DND-41 (cell line): Measurements from ENCODE around the gene CLTCL1.

Experiments
- ATAC-seq: fragments of 200-7000 bp; cut with Tn5 transposase; 3 replicates; pipeline ENCODE4 v1.9.1; 2021; ENCODE audit warnings: low read depth; ENCODE audit not compliant: insufficient read depth
- DNase-seq: peaks from one replicate; pipeline ENCODE4 v3.0.0-alpha.2; 2020
- H2AFZ ChIP-seq: 2 replicates; pipeline ENCODE4 v1.6.0; 2012; ENCODE audit warnings: low read depth, low read length
- H3K27ac ChIP-seq: 2 replicates; pipeline ENCODE4 v1.5.1; 2012; ENCODE audit warnings: low read length, inconsistent platforms
- H3K27me3 ChIP-seq: fragments of 200-600 bp; sonication (generic); 2 replicates; pipeline ENCODE4 v1.6.0; 2012; ENCODE audit warnings: low read length, mild to moderate bottlenecking, inconsistent platforms; ENCODE audit not compliant: insufficient read depth, poor library complexity
- H3K36me3 ChIP-seq: 2 replicates; pipeline ENCODE4 v1.5.1; 2012; ENCODE audit warnings: low read length, inconsistent platforms; ENCODE audit not compliant: insufficient read depth
- H3K4me1 ChIP-seq: 2 replicates; pipeline ENCODE4 v1.5.1; 2012; ENCODE audit warnings: mild to moderate bottlenecking, low read length; ENCODE audit not compliant: insufficient read depth
- H3K4me2 ChIP-seq: 2 replicates; pipeline ENCODE4 v1.6.0; 2012; ENCODE audit warnings: mild to moderate bottlenecking, moderate library complexity, low read length, inconsistent platforms; ENCODE audit not compliant: insufficient read depth
- H3K4me3 ChIP-seq, 2 experiments: fragments of 200-600 bp in 1 of 2; shearing (Covaris generic) in 1 of 2; 2 replicates each; pipeline ENCODE4 v1.5.1; 2012 to 2016; ENCODE audit warnings: inconsistent platforms in 2 of 2, low read length in 2 of 2, mild to moderate bottlenecking in 2 of 2, low read depth in 1 of 2, moderate library complexity in 1 of 2
- H3K79me2 ChIP-seq: 2 replicates; pipeline ENCODE4 v1.6.0; 2012; ENCODE audit warnings: low read length, inconsistent platforms; ENCODE audit not compliant: insufficient read depth
- H3K9ac ChIP-seq: 2 replicates; pipeline ENCODE4 v1.6.0; 2012; ENCODE audit warnings: low read depth, mild to moderate bottlenecking, inconsistent platforms, low read length, moderate library complexity
- H3K9me3 ChIP-seq: 2 replicates; pipeline ENCODE4 v1.5.1; 2012; ENCODE audit warnings: low read length, moderate library complexity, mild to moderate bottlenecking, inconsistent platforms; ENCODE audit not compliant: insufficient read depth, severe bottlenecking
- H4K20me1 ChIP-seq: 2 replicates; pipeline ENCODE4 v1.6.0; 2012; ENCODE audit warnings: low read length; ENCODE audit not compliant: insufficient read depth
- EZH2 ChIP-seq: IDR thresholded peaks from 3 replicates; pipeline ENCODE4 v1.6.1; 2012; ENCODE audit warnings: borderline replicate concordance, low read depth, mild to moderate bottlenecking, moderate library complexity, low read length, inconsistent platforms; ENCODE audit not compliant: severe bottlenecking
- TF ChIP-seq, protein P1 (sequence below): IDR thresholded peaks from 2 replicates; pipeline ENCODE4 v1.5.1; 2012; ENCODE audit warnings: borderline replicate concordance, low read length, moderate library complexity, mild to moderate bottlenecking; ENCODE audit not compliant: poor library complexity, severe bottlenecking; ENCODE audit errors: extremely low read depth

The CLTCL1 gene

DNA sequence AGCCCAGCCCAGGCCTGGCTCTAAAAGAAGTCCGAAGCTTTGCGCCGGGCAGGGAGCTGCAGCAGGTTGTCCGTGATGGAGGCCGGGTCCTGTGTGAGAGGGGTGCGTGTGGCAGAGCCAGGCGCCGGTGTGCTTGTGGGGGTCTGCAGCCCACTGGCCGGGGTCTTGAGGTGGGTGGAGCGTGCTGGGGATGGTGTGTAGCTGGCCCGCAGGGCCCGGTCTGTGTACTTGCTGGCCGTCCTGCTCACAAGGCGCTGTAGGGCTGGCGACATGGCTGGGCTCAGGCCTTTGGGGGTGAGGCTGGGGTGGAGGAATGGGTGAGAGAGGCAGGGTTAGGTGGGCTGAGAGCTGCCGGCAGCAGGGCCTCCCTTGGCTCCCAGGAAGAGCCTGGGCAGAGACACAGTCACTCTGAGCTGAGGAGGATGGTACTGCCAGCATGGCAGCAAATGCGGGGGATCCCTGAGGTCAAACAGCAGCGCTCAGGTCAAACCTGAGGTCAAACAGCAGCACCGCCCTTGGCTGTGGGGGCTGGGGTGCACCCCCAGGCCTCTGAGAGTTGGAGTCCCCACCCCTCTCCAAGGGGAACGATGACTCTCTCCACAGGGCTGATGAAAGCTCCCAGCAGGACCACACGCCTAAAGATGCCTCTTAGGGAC is 157.2 kb downstream of the CLTCL1 start:
- Histone ChIP-seq H2AFZ (no peak overlapping the region), H3K4me1 (no peaks in the 10 kb centered on the region), H3K79me2 (no peaks in the 10 kb centered on the region), H3K27ac (no peak overlapping the region), H3K36me3 (peaks cover 84% of the 10 kb centered on the region), H3K9me3 (no peaks in the 10 kb centered on the region), H3K27me3 (no peaks in the 10 kb centered on the region), H3K4me2 (no peak overlapping the region), H4K20me1 (peaks cover 40% of the 10 kb centered on the region), H3K9ac (no peak overlapping the region), H3K4me3 (no peak overlapping the region)
- DNase-seq (no peak), ATAC-seq (no peak)
- TF ChIP-seq, protein P1, sequence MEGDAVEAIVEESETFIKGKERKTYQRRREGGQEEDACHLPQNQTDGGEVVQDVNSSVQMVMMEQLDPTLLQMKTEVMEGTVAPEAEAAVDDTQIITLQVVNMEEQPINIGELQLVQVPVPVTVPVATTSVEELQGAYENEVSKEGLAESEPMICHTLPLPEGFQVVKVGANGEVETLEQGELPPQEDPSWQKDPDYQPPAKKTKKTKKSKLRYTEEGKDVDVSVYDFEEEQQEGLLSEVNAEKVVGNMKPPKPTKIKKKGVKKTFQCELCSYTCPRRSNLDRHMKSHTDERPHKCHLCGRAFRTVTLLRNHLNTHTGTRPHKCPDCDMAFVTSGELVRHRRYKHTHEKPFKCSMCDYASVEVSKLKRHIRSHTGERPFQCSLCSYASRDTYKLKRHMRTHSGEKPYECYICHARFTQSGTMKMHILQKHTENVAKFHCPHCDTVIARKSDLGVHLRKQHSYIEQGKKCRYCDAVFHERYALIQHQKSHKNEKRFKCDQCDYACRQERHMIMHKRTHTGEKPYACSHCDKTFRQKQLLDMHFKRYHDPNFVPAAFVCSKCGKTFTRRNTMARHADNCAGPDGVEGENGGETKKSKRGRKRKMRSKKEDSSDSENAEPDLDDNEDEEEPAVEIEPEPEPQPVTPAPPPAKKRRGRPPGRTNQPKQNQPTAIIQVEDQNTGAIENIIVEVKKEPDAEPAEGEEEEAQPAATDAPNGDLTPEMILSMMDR: no peak
- TF ChIP-seq EZH2: no peak

DNA sequence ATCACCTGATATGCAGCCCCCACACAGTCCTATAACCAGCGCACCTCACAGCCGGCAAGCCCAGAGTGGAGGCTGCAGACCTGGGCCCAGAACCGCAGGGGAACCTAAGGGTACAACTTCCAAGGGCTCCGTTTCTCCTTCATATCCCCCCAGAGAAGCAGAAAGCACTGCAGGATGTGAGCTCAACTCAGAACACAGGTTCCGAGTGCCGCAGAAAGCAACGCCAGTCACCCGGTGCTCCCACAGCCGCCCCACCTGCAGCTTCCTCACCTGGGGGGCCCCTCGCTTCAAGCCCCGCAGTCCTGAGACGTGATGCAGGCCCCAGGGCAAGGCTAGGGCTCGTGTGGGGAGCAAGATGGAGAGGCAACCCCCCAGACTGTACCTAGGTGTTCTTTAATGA is 158.0 kb downstream of the CLTCL1 start:
- no peak overlapping the region for H3K27ac ChIP-seq
- H3K4me2 ChIP-seq: no peak overlapping the region
- H3K27me3 ChIP-seq: no peaks in the 10 kb centered on the region
- H3K9me3 ChIP-seq: no peaks in the 10 kb centered on the region
- H4K20me1 ChIP-seq: peaks cover 33% of the 10 kb centered on the region; the same call in 1 of the 2 replicates
- no peak for TF ChIP-seq EZH2
- TF ChIP-seq, protein P1: no peak
- no peak for ATAC-seq
- H3K9ac ChIP-seq: no peak overlapping the region
- no peak overlapping the region for H3K4me3 ChIP-seq
- H3K36me3 ChIP-seq: peaks cover 77% of the 10 kb centered on the region
- H3K79me2 ChIP-seq: no peaks in the 10 kb centered on the region
- H3K4me1 ChIP-seq: no peaks in the 10 kb centered on the region
- H2AFZ ChIP-seq: no peak overlapping the region
- no peak for DNase-seq

DNA sequence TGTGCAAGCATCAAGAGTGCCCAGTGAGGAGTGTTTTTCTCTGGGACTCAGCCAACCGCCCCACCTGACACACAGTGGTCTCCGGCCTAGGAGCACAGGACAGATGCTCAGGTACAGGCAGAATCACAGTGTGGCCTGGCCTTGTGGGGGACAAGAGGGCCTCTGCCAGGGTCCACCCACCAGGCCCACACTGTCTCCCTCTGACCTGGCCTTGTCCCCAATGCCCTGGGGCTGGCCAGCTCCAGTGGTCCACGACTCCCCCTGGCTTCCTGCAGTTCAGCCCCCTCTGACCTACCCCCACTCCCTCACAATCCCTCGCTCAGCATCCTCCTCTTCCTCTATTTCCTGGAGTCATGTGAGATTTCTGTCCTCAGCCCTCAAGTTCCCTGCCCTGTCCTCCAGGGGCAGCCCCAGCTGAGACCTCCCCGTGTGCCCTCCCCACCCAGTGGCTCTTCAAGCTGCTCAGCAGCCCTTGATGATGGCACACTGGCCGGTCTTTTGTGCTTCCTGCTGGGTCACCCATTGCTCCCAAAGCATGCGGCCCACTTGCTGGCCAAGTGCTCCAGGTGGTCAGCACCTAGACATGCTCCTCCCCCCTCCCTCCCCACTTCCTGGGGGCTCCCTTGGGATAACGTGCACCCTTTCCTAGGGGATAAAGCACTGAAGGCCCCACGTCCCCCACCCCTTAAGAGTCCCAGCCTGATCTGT is 158.7 kb downstream of the CLTCL1 start:
- H3K79me2 ChIP-seq: no peaks in the 10 kb centered on the region
- H3K4me2 ChIP-seq: no peak overlapping the region
- no peaks in the 10 kb centered on the region for H3K27me3 ChIP-seq
- H3K27ac ChIP-seq: no peak overlapping the region
- ATAC-seq (no peak), DNase-seq (no peak)
- H2AFZ ChIP-seq: no peak overlapping the region
- TF ChIP-seq EZH2: no peak
- TF ChIP-seq, protein P1: no peak
- peaks cover 70% of the 10 kb centered on the region for H3K36me3 ChIP-seq
- H3K9ac ChIP-seq: no peak overlapping the region
- H3K4me1 ChIP-seq: no peaks in the 10 kb centered on the region
- no peak overlapping the region for H3K4me3 ChIP-seq
- no peaks in the 10 kb centered on the region for H3K9me3 ChIP-seq
- peaks cover 30% of the 10 kb centered on the region; the same call in 1 of the 2 replicates for H4K20me1 ChIP-seq
